GM19468 (cell line): ENCODE measurements around the gene PSMB8.

Experiments used
- ATAC-seq: cut with Tn5 transposase; IDR thresholded peaks from one replicate; pipeline ENCODE4 v1.9.1; 2021; ENCODE audit warnings: mild to moderate bottlenecking, moderate library complexity, moderate number of reproducible peaks; ENCODE audit not compliant: unreplicated experiment; ENCODE audit errors: extremely low read depth

Gene PSMB8

DNA sequence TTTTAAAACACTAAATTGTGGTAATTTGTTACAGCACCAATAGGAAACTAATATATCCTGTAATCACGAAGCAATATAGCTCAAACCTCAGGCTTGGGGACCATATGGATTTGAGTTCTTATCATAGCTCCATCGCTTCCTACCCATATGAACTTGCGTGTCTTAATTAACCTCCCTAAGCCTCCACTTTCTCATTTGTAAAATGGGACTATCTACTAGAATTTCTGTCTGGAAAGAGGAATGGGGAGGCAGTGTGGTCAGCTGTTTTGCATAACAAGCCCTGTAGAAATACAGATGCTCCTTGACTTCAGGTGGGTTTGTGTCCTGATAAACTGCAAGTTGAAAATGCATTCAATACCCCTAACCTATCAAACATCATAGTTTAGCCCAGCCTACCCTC, 44.1 kb downstream of the PSMB8 start:
- no peak for ATAC-seq

DNA sequence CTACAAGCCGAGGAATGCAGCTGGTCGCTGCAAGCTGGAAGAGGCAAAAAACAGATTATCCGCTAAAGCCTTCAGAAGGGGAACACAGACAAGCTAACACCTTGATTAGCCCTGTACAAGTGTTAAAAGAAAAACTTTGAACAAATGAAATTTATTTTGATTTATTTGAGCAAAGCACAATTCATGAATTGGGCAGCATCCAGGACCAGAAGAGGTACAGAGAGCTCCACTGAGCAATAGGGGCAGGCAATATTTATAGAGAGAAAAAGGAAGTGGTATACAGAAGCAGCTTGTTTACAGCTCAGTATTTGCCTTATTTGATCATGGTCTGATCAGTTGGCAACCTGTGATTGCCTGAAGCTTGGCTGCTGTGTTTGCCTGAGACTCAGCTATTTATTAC, 44.7 kb downstream of the PSMB8 start:
- ATAC-seq, result no peak

DNA sequence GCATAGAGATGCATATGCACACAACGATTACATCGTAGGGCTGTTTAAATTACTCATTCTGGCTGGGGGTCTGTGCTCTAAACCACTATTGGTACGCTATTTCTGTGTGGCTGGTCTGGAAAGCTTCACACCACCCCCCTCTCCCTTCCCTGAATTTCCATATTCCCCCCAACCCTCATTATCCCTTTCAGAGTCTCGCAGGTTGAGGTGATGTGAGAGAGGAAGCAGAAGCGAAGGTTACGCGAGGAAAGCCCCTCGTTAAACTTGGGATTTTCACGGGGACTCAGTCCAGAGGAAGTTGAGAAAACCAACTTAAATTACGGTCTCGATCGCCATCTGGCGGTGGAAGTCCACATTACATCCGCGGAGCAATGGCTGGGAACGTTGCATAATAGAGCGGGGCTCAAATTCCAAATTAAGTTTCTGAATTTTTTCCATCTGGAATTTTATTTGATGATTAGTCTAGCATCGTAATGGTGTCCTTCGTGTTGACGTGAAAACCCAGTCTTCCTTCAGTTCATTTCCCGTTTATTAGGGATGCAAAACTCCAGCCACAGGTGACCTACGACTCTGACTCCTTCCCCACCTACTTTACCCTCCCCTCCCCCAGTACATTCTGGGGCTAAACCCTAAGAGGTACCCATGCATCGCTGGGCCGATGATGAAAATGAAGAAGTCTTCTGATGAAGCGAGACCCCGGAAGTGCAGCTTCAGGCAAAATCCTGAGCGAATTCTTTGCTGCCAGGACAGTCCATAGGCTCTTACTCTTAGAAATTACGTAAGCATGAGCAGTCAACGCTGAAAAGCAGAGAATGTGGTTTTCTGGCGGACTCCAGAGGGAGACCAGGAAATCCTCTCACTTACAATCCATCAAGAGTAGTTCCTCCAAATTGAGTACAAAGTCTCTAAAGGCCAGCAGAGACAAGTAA, 46.7 kb downstream of the PSMB8 start:
- no peak for ATAC-seq

DNA sequence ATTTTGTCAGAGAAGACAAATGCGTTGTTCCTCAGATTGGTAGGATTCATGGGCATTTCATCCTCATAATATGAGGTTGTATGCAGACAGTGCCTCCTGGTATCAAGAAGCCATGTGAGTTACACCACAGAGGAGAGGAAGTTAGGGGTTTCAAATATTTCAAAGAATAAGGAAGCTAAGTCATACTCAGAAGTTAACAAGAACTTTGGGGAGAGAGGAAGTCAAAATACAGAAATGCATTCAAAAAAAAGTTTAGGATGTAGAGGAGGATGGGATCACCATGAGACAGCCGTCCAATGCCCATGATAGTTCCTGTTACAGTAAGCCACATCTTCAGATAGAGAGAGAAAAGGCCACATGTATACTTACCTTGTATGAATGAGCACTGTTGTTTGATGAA, 49.3 kb downstream of the PSMB8 start:
- ATAC-seq, result no peak

DNA sequence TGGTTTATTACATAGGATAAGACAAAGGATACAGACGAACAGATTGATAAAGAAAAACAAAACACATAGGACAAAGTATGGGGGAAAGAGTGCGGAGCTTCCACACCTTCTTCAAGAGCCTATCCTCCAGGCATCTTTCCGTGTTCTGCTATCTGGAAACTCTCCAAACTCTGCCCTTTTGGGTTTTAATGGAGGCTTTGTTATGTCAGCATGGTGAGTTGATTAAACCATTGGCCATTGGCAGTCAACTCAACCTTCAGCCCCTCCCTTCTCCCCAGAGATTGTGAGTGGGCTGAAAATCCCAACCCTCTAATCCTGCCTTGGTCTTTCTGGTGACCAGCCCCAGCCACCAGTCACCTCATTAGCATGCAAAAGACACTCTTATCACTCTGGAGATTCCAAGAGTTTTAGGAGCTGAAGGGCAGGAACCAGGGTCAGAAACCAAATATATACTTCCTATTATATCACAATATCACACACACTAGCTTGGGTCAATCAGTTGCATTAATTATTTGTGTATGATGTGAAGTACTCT, 50.9 kb downstream of the PSMB8 start:
- no peak for ATAC-seq
